Ureter (tissue), 1 donor: ENCODE results near the gene NUP58. TPM values are rescaled to one million over a fixed set of nuclear protein-coding genes. Genes with fewer than 3 reads are reported as not detected.
"Not testable (repeated sequence)": the region's sequence is repeated elsewhere in the genome, so short reads cannot be mapped to it uniquely, and the experiment has no call there.

ENCODE experiments used
- DNase-seq: peaks from one replicate; pipeline ENCODE4 v3.0.0-alpha.2; 2020; ENCODE audit warnings: low spot score
- total RNA-seq: library from RNA; stranded (reverse); gene quantifications from one replicate; pipeline ENCODE4 v1.2.4, GENCODE V29; 2023
- donor health status: DM: yes; HTN: yes; CAD: no.

Gene NUP58
- total RNA-seq, 1 donor from 2014 or later = 48.8 TPM

DNA sequence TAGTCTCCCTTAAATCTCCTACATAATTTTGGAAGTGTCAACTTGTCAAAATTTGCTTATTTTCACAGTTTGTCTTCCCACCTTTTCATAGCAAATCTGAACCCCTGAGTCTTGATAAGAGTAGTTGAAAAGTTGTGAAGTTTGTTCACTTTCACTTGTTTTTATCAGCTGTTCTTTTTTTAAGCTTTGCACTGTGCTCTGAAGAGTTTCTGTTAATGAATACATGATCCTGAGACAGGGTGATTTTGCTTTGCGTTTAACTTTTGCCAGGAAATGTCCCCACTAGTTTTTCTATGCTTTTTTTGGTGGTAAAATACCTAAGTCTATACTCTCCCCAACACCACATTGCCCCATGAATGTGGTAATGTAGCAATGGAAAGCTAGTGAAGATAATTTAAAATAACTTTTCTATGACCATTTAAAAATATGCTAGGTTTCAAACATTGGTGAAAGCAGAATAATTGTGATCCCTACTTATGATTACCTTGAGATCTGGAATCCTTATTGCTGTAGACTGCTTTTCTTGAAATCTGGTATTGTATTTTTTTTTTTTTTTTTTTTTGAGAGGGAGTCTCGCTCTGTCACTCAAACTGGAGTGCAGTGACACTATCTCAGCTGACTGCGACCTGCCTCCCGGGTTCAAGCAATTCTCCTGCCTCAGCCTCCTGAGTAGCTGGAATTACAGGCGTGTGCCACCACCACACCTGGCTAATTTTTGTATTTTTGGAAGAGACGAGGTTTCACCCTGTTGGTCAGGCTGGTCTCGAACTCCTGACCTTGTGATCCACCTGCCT, 5.4 kb downstream of the NUP58 start:
- DNase-seq = no peak

DNA sequence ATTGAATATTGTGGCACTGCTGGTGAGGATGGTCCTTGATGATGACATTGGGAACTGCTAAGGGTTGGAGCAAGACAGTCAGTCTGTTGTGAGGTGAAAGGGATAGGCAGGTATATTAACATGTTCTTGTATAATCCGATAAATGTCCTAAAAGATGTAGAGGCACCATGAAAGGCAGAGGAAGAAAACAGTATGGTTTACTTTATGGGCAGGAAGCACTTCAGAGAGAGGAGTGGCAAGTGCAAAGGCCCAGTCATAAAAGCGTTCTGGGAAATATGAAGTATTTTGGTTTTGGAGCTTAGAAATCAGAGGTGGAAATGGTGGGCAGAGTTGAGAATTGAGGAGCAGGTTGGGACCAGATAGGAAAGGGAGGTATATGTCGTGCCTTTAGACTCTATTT, 9.5 kb downstream of the NUP58 start:
- DNase-seq = no peak

DNA sequence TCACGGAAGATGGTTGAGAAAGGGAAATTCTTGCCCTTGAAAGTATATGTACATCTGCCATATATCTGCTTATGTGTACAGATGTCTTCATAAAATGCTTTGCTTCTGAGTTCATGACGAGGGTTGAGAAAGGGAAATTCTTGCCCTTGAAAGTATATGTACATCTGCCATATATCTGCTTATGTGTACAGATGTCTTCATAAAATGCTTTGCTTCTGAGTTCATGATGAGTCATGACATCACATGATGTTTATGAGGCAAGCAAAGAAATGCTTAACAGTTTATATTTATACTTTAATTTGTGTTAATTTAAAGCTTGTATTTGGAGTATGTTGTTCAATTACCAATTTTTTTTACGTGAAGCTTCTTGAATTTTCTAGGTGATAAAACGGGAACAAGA, 17.5 kb downstream of the NUP58 start:
- DNase-seq = not testable (repeated sequence)

DNA sequence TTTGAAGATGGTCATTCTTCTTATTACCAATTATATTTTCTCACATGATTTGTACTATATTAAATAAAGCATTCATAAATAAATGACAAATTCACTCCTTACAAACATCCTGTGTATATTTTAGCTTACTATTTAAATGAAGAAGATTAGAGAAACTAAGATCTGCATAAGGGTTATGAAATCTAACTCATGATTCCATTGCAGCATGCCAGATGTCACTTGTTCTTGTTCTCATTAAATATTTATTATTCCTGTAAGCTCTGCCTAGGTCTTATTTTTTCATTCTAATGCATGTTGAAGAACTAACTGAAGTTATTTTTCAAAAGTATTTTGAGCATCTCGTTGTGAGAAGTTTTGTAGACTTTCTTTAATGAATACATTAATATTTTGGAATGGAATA, 18.3 kb downstream of the NUP58 start:
- no peak for DNase-seq

DNA sequence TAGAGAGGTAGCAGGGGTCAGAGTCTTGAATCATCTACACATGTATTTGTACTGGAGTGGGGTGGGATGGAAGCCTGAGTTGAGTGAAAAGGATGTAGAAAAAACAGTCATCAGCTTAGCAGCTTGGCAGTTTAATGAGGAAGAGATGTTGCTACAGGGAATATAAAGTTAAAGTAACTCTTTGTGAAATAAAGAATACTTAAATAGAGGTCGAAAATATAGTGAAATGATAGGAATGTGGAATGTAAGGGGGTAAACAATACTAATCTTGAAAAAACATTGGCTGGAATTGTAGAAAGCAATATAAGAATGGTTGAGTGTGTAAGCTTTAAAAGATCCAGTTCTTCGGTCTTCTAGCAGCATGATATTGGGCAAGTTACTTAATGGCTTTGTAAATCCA, 22.7 kb downstream of the NUP58 start:
- DNase-seq = no peak

DNA sequence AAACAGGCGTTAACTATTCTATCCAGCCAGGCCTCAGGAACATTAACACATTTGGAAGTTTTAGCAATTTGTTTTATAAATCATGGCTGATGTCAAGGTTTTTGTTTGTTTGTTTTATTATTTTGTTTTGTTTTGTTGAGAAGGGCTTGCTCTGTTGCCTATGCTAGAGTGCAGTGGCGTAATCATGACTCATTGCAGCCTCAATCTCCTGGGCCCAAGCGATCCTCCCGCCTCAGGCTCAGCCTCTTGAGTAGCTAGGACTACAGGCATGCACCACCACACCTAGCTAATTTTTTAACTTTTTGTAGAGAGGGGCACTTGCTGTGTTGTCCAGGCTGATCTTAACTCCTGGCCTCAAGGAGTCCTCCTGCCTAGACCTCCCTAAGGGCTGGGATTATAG, 28.3 kb downstream of the NUP58 start:
- no peak for DNase-seq

DNA sequence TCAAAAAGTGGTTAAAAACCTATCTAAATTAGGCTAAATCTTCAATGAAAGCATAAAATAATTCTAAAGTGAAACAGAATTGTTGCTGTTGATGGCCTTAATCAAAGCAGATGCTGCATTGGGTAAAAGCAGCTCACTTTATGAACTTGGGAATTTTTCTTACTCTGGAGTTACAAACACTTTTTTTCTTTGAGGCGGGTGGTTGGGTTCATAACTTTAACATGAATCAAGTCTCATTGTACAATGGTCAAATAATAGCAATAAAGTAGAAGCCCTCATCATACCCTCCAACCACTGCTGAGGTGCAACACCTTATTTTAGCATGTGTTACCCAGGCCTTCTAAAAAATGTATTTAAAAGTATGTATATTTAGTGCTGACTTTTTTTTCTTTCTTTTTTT, 29.1 kb downstream of the NUP58 start:
- no peak for DNase-seq

DNA sequence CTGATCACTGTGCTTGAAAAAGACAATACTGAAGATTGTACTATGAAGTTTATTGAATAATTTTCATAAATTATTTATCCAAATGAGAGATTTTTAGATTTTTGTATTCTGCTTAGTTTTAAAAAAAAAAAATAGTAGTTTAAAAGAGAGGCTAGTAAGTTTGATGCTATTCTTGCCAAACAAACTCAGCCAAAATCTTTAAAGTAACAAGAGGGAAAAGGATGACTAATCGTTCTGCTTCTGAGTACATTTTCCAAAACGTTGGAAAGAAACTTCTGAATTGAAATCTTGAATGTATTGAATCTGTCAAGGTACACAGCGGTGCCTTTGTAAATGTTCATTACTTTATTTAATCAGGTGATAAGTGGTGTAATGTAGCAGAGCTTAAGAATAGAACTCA, 34.4 kb downstream of the NUP58 start:
- DNase-seq = no peak

DNA sequence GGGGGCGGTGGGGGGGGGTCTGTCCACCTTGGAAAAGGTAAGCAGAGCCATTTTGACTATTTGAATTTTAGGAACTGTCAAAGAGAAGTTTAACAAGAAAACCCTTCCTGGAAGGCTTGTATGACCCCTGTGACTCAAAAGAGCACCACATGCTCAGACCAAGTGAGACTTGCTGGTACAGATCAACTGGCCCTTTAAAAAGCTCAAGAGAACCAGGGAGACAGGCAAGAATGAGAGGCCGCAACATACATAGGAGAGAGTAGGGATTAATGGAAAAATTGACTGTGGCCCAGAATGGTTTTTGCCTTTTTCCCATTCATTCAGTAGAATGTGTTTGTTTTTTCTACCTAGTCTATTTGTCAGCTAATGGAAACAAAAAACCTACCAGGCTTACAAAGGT, 44.2 kb downstream of the NUP58 start:
- no peak for DNase-seq

DNA sequence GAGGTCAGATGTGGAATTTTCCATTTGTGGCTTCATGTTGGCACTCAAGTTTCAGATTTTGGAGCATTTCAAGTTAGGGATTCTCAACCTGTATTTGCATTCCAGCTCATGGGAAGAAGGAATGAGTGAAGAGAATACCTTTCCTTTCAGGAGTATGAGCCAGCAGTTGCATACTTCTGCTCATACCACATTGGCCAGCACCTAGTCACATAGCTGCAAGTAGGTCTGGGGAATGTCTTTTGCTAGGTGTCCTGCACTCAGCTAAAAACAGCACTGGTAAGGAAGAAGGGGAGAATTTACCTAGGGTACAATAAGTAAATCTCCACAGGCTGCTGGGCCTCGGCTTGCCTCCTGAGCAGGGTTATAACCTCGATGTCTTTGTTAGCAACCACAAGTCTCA, 45.7 kb downstream of the NUP58 start:
- no peak for DNase-seq

DNA sequence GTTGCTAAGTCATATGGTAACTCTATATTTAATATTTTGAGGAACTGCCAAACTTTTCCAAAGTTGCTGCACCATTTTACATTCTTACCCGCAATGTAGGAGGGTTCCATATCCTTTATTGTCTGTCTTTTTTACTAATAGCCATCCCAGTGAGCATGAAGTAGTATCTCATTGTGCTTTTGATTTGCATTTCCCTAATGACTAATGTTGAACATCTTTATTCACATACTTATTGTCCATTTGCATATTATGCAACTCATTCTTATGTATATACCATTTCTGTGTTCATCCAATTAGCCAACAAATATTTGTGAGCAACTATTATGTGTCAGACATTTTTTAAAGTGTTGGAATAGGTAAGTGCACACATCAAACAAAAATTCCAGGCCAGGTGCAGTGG, 50.0 kb downstream of the NUP58 start:
- DNase-seq = no peak

DNA sequence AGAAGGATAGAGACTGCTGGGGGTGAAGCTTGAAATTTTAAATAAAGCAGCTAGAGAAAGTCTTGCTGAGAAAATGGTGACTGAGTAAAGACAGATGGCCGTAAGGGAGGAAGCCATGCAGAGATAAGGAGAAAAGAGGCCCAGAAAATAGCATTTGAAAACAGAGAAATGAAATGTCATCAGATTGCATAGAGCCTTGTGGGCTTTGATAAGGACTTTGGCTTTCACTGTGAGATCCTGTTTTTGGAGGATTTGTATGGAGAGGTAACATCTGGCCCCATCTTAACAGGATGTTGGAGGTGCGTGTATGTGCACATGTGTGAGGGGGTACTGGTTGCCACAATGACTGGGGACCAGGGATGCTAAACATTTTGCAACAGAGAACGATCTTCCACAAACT, 50.8 kb downstream of the NUP58 start:
- DNase-seq = no peak

DNA sequence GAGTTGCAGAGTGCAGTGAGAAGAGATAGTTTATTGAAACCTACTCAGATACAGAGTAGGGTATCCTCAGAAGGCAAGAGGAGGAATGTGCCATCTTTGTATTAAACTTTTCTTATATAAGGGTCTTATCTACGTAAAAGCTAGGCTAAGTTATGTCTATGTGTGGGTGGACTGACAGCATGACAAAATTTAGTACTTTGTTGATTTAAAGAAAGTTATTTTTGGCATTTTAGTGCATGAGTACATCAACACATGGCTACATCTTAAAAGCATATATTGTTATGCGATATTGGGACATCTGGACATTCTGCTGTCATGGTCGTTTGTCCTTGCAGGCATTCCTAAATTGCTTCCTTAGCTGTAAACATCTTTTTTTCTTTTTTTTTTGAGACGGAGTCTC, 51.4 kb downstream of the NUP58 start:
- no peak for DNase-seq

DNA sequence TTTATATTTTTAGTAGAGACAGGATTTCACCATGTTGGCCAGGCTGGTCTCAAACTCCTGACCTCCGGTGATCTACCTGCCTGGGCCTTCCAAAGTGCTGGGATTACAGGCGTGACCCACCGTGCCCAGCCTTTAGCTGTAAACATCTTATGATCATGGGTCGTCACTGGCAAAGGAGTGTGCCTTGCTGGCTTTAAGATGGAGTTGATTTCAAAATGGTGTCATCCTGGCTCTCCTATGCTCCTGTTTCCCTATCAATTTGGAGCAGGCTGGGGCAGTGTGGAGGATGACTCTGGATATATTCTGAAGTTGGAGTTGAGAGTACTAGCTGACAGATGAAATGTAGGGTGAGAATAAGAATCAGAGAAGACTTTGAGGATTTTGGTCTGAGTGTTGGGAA, 51.9 kb downstream of the NUP58 start:
- DNase-seq = no peak

DNA sequence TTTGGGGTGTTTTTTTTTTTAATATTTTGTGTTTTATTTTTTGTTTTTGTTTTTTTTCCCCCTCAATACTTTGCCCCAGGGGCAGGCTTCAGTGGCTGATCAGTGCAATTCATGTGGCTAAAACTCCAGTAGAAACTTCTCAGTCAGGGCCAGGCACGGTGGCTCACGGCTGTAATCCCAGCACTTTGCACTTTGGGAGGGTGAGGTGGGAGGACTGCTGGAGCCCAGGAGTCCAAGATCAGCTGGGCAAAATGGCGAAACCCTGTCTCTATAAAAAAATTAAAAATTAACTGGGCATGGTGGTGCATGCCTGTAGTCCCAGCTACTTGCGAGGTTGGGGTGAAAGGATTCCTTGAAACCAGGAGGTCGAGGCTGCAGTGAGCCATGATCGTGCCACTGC, 53.0 kb downstream of the NUP58 start:
- no peak for DNase-seq

DNA sequence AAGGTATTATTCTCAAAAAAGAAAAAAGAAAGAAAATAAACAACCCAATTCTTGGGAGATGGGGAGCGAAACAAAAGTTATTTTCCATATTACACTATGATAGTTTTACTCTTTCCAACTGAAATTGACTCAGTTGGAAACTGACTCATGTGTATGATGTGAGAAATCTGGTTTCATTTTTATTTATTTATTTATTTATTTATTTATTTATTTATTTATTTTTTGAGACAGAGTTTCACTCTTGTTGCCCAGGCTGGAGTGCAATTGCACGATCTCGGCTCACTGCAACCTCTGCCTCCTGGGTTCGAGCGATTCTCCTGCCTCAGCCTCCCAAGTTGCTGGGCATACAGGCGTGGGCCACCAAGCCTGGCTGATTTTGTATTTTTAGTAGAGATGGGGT, 59.0 kb downstream of the NUP58 start:
- not testable (repeated sequence) for DNase-seq

DNA sequence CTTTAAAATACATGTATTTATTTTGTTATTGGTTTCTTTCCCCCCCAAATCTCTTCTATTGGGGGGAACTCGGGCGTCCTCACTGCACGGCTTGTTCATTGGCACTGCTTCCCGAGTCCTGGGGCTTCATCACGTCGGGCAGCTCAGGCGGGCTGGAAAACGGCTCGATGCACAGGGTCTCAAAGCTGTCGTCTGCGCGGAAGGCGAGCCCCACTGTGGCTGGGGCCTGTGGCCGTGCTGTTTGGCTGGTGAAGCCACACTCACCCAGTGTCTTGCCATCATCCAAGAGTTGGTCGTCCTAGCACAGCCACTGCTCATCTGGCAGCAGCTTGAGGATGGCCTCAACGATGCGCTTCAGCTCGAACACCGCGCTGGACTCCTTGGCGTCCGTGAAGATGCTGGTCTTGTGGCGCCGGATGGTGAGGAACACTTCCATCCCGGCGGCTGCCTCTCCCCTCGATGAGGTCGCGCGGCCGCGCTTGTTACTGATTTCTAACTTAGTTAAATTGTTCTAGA, 64.4 kb downstream of the NUP58 start:
- no peak for DNase-seq

DNA sequence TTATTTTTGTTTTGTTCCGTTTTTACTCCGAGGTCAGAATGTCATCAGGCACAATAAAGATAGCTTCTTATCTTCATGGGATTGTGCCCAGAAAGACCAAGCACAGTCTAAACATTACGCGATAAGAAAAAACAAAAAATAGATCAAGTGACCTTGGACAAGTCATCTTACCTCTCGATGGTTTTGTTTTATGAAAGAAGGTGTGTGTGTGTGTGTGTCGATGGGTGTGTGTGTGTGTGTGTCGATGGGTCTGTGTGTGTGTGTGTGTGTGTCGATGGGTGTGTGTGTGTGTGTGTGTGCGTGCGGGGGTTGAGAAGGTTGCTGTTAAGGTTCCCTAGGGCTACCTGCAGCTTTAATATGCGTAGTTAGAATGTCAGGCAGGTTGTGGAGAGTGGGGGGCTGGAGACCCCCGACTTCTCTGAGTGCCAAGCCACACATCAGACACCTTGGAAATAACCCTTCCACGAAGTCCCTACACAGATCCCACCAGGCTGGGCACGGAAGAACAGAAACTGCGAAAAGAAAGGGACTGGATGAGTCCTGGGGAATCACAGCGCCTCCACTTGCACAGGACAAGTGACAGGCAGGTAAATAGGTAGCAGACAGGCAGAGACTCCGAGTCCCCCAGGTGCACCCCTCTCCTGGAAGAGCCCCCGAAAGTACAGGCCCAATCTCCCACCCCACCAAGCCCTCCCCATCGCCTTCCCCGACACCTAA, 69.9 kb downstream of the NUP58 start:
- no peak for DNase-seq

DNA sequence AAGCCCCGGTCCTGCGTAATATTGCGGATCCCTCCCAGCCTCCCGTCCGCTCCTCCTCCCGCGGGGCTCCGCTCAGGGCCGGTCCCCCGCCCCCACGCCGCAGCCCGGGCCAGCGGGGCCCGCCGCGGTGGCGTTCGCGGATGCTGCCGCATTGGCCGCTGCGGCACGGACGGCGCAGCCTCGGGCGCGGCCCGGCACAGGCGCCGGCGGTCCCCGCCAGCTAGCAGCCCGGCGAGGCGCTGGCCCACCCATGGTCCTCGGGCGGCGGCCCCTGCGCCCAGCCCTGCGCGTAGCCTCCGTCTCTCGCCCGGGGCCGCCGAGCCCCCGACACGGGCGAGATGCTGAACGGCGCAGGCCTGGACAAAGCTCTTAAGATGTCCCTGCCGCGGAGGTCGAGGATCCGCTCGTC, 70.5 kb downstream of the NUP58 start, which contains the start of gene ATP8A2:
TSS of gene ATP8A2 (plus strand) at position 100 of the 409 bp plus-strand sequence. CDS start at position 339, 239 bp downstream.
- DNase-seq = no peak

DNA sequence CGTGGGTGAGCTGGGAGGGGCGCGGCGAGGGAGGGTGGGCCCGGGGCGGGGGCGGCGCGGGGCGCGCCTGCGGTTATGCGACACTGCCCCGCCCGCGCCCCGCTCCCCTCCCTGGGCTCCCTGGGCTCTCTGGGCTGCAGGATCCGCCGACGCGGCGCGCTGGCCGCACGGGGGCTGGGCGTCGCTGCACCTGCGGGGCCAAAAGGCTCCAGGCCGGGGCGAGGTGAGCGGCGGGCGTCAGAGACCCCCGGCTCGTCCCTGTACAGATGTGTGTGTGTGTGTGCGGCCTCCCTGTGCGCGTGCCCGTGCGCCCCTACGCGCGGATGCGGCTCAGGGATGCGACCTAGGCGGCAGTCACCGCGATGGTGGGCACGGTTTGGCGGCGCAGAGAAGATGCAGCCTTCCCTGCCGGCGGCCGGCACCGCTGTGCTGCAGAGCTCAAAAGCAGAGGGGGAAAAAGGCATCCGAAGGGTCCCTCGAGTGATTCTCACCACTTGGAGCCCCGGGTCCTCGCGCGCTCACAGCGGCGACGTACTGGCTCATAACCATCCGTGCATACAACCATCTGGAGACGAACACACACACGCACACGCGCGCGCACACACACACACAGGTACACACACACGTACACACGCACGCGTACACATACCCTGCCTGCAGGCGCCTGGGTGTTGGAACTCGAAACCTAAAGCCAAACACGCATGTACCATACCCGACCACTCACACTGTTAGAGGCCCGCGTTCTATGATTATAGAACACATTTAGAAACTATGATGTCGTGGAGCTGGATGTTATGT, 71.1 kb downstream of the NUP58 start:
- DNase-seq = no peak

DNA sequence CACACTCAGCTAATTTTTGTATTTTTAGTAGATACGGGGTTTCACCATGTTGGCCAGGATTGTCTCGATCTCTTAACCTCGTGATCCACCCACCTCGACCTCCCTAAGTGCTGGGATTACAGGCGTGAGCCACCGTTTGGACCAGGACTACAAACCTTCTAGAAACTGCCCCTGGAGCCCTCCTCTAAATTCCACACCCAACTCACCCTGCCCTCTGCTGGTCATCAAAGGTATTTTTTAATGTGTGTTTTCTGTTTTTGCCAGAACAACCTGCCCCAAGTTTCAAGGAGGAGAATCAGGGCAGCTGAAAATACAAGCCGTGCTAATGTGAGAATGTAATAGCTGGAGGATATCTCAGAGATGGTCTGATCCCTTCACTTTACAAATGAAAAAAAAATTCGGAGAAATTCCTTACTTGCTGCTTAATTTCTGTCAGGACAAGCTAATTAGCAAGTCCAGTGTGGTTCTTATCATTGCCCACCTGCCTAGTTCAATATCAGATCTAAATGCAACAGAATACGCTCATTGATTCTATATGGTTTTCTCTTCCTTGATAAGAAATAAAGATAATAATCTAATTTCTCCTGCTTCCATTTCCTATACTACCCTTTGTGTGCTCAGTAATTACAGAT, 74.4 kb downstream of the NUP58 start:
- no peak for DNase-seq
